Sigmoid colon (tissue), 7 donors: Measurements from ENCODE around the gene ARHGAP8. TPM values are rescaled to one million over a fixed set of nuclear protein-coding genes. Genes with fewer than 3 reads are reported as not detected.

Experiments used
- DNase-seq: peaks from one replicate; pipeline ENCODE4 v3.0.0-alpha.2; 2019
- H3K27ac ChIP-seq, 4 donors: fragments of 200-600 bp; sonication (generic); one replicate each; pipeline ENCODE4 v1.5.1; 2016 to 2019; ENCODE audit warnings: mild to moderate bottlenecking in 1 of 4
- H3K27me3 ChIP-seq, 3 donors: fragments of 200-600 bp; sonication (generic); one replicate each; pipeline ENCODE4 v1.5.1; 2019; ENCODE audit warnings: mild to moderate bottlenecking in 1 of 3
- H3K36me3 ChIP-seq, 4 donors: fragments of 200-600 bp; sonication (generic); one replicate each; pipeline ENCODE4 v1.5.1; 2016 to 2019
- H3K4me1 ChIP-seq, 4 donors: fragments of 200-600 bp; sonication (generic); one replicate each; pipeline ENCODE4 v1.5.1; 2017 to 2019
- H3K4me3 ChIP-seq, 4 donors: fragments of 200-600 bp; sonication (generic); one replicate each; pipeline ENCODE4 v1.5.1; 2017 to 2019; ENCODE audit warnings: mild to moderate bottlenecking in 2 of 4, moderate library complexity in 1 of 4
- H3K9me3 ChIP-seq, 4 donors: fragments of 200-600 bp in 3 of 4; sonication (generic) in 3 of 4; one replicate each; pipeline versions ENCODE4 v1.5.1 to v1.6.1; 2013 to 2019
- CTCF ChIP-seq, 4 experiments: fragments of 450-650 bp in 3 of 4; fragments of 200-600 bp in 1 of 4; IDR thresholded peaks; one replicate each; pipeline ENCODE4 v1.5.1; 2016 to 2019; ENCODE audit warnings: antibody characterized with exemption in 4 of 4, mild to moderate bottlenecking in 3 of 4, moderate library complexity in 2 of 4
- EP300 ChIP-seq, 4 donors: sonication (generic); formaldehyde crosslinking; IDR thresholded peaks; one replicate each; pipeline ENCODE4 v1.6.1; 2017; ENCODE audit warnings: antibody characterized with exemption in 4 of 4
- POLR2A ChIP-seq, 2 donors: fragments of 450-650 bp; IDR thresholded peaks; one replicate each; pipeline ENCODE4 v1.6.1; 2016; ENCODE audit warnings: antibody characterized with exemption in 2 of 2, mild to moderate bottlenecking in 2 of 2, moderate library complexity in 2 of 2
- POLR2AphosphoS5 ChIP-seq, 4 donors: sonication (generic); formaldehyde crosslinking; IDR thresholded peaks; one replicate each; pipeline ENCODE4 v1.6.1; 2017; ENCODE audit warnings: antibody characterized with exemption in 4 of 4
- WGBS, 2 donors: extraction: QIAGEN DNeasy Blood & Tissue Kit; methylation state at CpG; one replicate each; pipeline ENCODE4 v1.1.7; 2013; 5-methylcytosine and 5-hydroxymethylcytosine counted together
- intact Hi-C: fragments of 100-400 bp; cut with DNase I; formaldehyde crosslinking; loops from one replicate; pipeline ENCODE4 v1.15.1; 2023
- polyA plus RNA-seq, 3 donors: library from polyadenylated mRNA; stranded (reverse); fragments of 200-250 nt; gene quantifications; one replicate each; pipeline ENCODE4 v1.2.3, GENCODE V29; 2013
- total RNA-seq, 4 donors: library from RNA; depleted of rRNA; stranded (reverse); fragments of >200 nt; gene quantifications; one replicate each; pipeline ENCODE4 v1.1.0, GENCODE V29; 2016
- donor health status: healthy with polysubstance abuse.
- donor health status: Bipolar disorder and iron deficiency.
- donor health status: healthy.

Gene ARHGAP8
- total and polyA plus RNA-seq, 7 donors, result 0.66 to 30.9 (median 6.0) TPM; not detected in 1

GRCh38 chr22:44885806-44886360 is 133.5 kb downstream of the ARHGAP8 start:
- H3K27me3 ChIP-seq, result no peaks in the 10 kb centered on the region
- no peak overlapping the region for H3K4me3 ChIP-seq
- 75 to 89% methylated on average over 14 of the region's 14 CpGs for WGBS, 2 donors
- H3K27ac ChIP-seq, result no peak overlapping the region
- no peaks in the 10 kb centered on the region for H3K36me3 ChIP-seq
- intact Hi-C loops, result no loop called here
- H3K9me3 ChIP-seq, result no peaks in the 10 kb centered on the region
- DNase-seq, result no peak
- TF ChIP-seq POLR2A (IDR thresholded peaks at IDR 0.05) (no peak), POLR2AphosphoS5 (IDR thresholded peaks at IDR 0.05) (no peak), CTCF (IDR thresholded peaks at IDR 0.05) (no peak), EP300 (IDR thresholded peaks at IDR 0.05) (no peak)
- H3K4me1 ChIP-seq, result no peaks in the 10 kb centered on the region

- no peaks in the 10 kb centered on the region for H3K36me3 ChIP-seq
- H3K27me3 ChIP-seq, result no peaks in the 10 kb centered on the region
- no peaks in the 10 kb centered on the region for H3K9me3 ChIP-seq
- H3K27ac ChIP-seq, result no peak overlapping the region
- intact Hi-C loops, result no loop called here
- DNase-seq, result no peak
- WGBS, 2 donors, result 85 to 88% methylated on average over 16 of the region's 16 CpGs
- TF ChIP-seq EP300 (IDR thresholded peaks at IDR 0.05) (no peak), CTCF (IDR thresholded peaks at IDR 0.05) (no peak), POLR2A (IDR thresholded peaks at IDR 0.05) (no peak), POLR2AphosphoS5 (IDR thresholded peaks at IDR 0.05) (no peak)
- H3K4me3 ChIP-seq, result no peak overlapping the region
- H3K4me1 ChIP-seq, result no peaks in the 10 kb centered on the region
These were observed 135.6 kb downstream of the ARHGAP8 start for GRCh38 chr22:44887941-44888366.

- H3K4me3 ChIP-seq, result no peak overlapping the region
- no peaks in the 10 kb centered on the region for H3K36me3 ChIP-seq
- intact Hi-C loops, result no loop called here
- TF ChIP-seq CTCF (IDR thresholded peaks at IDR 0.05), result no peak
- no peak for TF ChIP-seq POLR2AphosphoS5 (IDR thresholded peaks at IDR 0.05)
- no peak for TF ChIP-seq POLR2A (IDR thresholded peaks at IDR 0.05)
- TF ChIP-seq EP300 (IDR thresholded peaks at IDR 0.05), result no peak
- H3K27ac ChIP-seq, result no peak overlapping the region
- WGBS, 2 donors, result 70 to 77% methylated on average over 14 of the region's 14 CpGs
- H3K27me3 ChIP-seq, result no peaks in the 10 kb centered on the region
- no peaks in the 10 kb centered on the region for H3K9me3 ChIP-seq
- DNase-seq, result no peak
- no peaks in the 10 kb centered on the region for H3K4me1 ChIP-seq
These were observed 136.3 kb downstream of the ARHGAP8 start for GRCh38 chr22:44888491-44889254.

GRCh38 chr22:44889255-44889878 is 137.0 kb downstream of the ARHGAP8 start:
- DNase-seq, result no peak
- H3K9me3 ChIP-seq, result no peaks in the 10 kb centered on the region
- TF ChIP-seq POLR2AphosphoS5 (IDR thresholded peaks at IDR 0.05), result no peak
- no peak for TF ChIP-seq EP300 (IDR thresholded peaks at IDR 0.05)
- no peak for TF ChIP-seq POLR2A (IDR thresholded peaks at IDR 0.05)
- no peak for TF ChIP-seq CTCF (IDR thresholded peaks at IDR 0.05)
- intact Hi-C loops, result no loop called here
- H3K4me1 ChIP-seq, result no peaks in the 10 kb centered on the region
- no peak overlapping the region for H3K4me3 ChIP-seq
- no peaks in the 10 kb centered on the region for H3K36me3 ChIP-seq
- H3K27ac ChIP-seq, result no peak overlapping the region
- 64 to 79% methylated on average over 14 of the region's 14 CpGs for WGBS, 2 donors
- H3K27me3 ChIP-seq, result no peaks in the 10 kb centered on the region
